HEK293 (cell line): Measurements from ENCODE around the gene TUBB3.

Experiments
- YY1 ChIP-seq: fragments of 450-650 bp; formaldehyde crosslinking; IDR thresholded peaks from 2 replicates; pipeline ENCODE4 v1.5.1; 2018; ENCODE audit warnings: missing biosample characterization, missing genetic modification characterization
- YY2 ChIP-seq: fragments of 450-650 bp; formaldehyde crosslinking; IDR thresholded peaks from 2 replicates; pipeline ENCODE4 v1.5.1; 2016; ENCODE audit warnings: missing biosample characterization, missing genetic modification characterization
- ZNF10 ChIP-seq: fragments of 450-650 bp; formaldehyde crosslinking; IDR thresholded peaks from 2 replicates; pipeline ENCODE4 v1.5.1; 2017; ENCODE audit warnings: missing biosample characterization, missing genetic modification characterization
- ZNF114 ChIP-seq: fragments of 450-650 bp; formaldehyde crosslinking; IDR thresholded peaks from 2 replicates; pipeline ENCODE4 v1.5.0; 2017; ENCODE audit warnings: missing biosample characterization, missing genetic modification characterization
- ZNF184 ChIP-seq: fragments of 450-650 bp; IDR thresholded peaks from 2 replicates; pipeline ENCODE4 v1.5.1; 2018; ENCODE audit warnings: missing biosample characterization, mild to moderate bottlenecking, missing genetic modification characterization
- ZNF335 ChIP-seq: fragments of 450-650 bp; formaldehyde crosslinking; conservative IDR thresholded peaks from 2 replicates; pipeline ENCODE4 v1.5.1; 2016; ENCODE audit warnings: missing biosample characterization, missing genetic modification characterization
- ZNF510 ChIP-seq: fragments of 450-650 bp; formaldehyde crosslinking; IDR thresholded peaks from 2 replicates; pipeline ENCODE4 v1.5.1; 2018; ENCODE audit warnings: mild to moderate bottlenecking, missing genetic modification characterization, missing biosample characterization; ENCODE audit not compliant: insufficient replicate concordance
- ZNF629 ChIP-seq: fragments of 450-650 bp; formaldehyde crosslinking; IDR thresholded peaks from 2 replicates; pipeline ENCODE4 v1.5.1; 2017; ENCODE audit warnings: missing biosample characterization, missing genetic modification characterization
- TF ChIP-seq, protein P1 (sequence below): fragments of 450-650 bp; formaldehyde crosslinking; IDR thresholded peaks from 2 replicates; pipeline ENCODE4 v1.5.1; 2016; ENCODE audit warnings: missing biosample characterization, missing genetic modification characterization
- TF ChIP-seq, protein P2 (sequence below): fragments of 450-650 bp; formaldehyde crosslinking; optimal IDR thresholded peaks from 2 replicates; pipeline ENCODE3; 2016; ENCODE audit warnings: missing biosample characterization, mild to moderate bottlenecking, missing genetic modification characterization
- TF ChIP-seq, protein P3 (sequence below): fragments of 450-650 bp; formaldehyde crosslinking; IDR thresholded peaks from 2 replicates; pipeline ENCODE4 v1.5.1; 2016; ENCODE audit warnings: missing biosample characterization, missing genetic modification characterization
- TF ChIP-seq, protein P4 (sequence below): fragments of 450-650 bp; formaldehyde crosslinking; IDR thresholded peaks from 2 replicates; pipeline ENCODE4 v1.5.1; 2016; ENCODE audit warnings: missing biosample characterization, missing genetic modification characterization
- TF ChIP-seq, protein P5 (sequence below): fragments of 450-650 bp; formaldehyde crosslinking; IDR thresholded peaks from 2 replicates; pipeline ENCODE4 v1.5.1; 2016; ENCODE audit warnings: missing biosample characterization, missing genetic modification characterization, borderline replicate concordance

DNA sequence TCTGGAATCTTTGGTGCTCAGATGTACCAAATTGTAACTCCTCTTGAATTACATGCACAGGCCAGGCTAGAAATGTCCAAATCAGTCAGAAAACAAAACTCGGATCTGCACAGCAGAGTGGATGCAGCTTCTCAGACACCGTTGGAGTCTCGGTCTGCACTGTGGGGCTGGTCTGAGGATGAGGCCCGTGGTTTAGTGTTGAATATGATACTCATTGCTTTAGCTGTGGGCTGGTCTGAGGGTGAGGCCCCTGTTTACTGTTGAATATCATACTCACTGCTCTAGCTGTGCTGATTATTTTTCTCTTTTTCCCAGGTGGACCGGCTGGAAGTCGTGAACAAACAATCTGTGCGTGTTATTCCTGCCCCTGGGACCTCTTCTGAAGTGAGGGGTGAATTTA, 61.1 kb downstream of the TUBB3 start:
- TF ChIP-seq, protein P1, sequence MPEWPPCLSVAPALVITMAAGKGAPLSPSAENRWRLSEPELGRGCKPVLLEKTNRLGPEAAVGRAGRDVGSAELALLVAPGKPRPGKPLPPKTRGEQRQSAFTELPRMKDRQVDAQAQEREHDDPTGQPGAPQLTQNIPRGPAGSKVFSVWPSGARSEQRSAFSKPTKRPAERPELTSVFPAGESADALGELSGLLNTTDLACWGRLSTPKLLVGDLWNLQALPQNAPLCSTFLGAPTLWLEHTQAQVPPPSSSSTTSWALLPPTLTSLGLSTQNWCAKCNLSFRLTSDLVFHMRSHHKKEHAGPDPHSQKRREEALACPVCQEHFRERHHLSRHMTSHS (tag by site-specific recombination), result no peak
- no peak for TF ChIP-seq ZNF629 (tag by site-specific recombination)
- no peak for TF ChIP-seq ZNF510 (tag by site-specific recombination)
- TF ChIP-seq, protein P2, sequence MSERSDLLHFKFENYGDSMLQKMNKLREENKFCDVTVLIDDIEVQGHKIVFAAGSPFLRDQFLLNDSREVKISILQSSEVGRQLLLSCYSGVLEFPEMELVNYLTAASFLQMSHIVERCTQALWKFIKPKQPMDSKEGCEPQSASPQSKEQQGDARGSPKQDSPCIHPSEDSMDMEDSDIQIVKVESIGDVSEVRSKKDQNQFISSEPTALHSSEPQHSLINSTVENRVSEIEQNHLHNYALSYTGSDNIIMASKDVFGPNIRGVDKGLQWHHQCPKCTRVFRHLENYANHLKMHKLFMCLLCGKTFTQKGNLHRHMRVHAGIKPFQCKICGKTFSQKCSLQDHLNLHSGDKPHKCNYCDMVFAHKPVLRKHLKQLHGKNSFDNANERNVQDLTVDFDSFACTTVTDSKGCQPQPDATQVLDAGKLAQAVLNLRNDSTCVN (tag by site-specific recombination), result no peak
- TF ChIP-seq, protein P3, sequence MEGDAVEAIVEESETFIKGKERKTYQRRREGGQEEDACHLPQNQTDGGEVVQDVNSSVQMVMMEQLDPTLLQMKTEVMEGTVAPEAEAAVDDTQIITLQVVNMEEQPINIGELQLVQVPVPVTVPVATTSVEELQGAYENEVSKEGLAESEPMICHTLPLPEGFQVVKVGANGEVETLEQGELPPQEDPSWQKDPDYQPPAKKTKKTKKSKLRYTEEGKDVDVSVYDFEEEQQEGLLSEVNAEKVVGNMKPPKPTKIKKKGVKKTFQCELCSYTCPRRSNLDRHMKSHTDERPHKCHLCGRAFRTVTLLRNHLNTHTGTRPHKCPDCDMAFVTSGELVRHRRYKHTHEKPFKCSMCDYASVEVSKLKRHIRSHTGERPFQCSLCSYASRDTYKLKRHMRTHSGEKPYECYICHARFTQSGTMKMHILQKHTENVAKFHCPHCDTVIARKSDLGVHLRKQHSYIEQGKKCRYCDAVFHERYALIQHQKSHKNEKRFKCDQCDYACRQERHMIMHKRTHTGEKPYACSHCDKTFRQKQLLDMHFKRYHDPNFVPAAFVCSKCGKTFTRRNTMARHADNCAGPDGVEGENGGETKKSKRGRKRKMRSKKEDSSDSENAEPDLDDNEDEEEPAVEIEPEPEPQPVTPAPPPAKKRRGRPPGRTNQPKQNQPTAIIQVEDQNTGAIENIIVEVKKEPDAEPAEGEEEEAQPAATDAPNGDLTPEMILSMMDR (tag by site-specific recombination), result no peak
- no peak for TF ChIP-seq YY1 (tag by site-specific recombination)
- TF ChIP-seq, protein P4, sequence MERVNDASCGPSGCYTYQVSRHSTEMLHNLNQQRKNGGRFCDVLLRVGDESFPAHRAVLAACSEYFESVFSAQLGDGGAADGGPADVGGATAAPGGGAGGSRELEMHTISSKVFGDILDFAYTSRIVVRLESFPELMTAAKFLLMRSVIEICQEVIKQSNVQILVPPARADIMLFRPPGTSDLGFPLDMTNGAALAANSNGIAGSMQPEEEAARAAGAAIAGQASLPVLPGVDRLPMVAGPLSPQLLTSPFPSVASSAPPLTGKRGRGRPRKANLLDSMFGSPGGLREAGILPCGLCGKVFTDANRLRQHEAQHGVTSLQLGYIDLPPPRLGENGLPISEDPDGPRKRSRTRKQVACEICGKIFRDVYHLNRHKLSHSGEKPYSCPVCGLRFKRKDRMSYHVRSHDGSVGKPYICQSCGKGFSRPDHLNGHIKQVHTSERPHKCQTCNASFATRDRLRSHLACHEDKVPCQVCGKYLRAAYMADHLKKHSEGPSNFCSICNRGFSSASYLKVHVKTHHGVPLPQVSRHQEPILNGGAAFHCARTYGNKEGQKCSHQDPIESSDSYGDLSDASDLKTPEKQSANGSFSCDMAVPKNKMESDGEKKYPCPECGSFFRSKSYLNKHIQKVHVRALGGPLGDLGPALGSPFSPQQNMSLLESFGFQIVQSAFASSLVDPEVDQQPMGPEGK (tag by site-specific recombination), result no peak
- TF ChIP-seq YY2 (tag by site-specific recombination), result no peak
- TF ChIP-seq, protein P5, sequence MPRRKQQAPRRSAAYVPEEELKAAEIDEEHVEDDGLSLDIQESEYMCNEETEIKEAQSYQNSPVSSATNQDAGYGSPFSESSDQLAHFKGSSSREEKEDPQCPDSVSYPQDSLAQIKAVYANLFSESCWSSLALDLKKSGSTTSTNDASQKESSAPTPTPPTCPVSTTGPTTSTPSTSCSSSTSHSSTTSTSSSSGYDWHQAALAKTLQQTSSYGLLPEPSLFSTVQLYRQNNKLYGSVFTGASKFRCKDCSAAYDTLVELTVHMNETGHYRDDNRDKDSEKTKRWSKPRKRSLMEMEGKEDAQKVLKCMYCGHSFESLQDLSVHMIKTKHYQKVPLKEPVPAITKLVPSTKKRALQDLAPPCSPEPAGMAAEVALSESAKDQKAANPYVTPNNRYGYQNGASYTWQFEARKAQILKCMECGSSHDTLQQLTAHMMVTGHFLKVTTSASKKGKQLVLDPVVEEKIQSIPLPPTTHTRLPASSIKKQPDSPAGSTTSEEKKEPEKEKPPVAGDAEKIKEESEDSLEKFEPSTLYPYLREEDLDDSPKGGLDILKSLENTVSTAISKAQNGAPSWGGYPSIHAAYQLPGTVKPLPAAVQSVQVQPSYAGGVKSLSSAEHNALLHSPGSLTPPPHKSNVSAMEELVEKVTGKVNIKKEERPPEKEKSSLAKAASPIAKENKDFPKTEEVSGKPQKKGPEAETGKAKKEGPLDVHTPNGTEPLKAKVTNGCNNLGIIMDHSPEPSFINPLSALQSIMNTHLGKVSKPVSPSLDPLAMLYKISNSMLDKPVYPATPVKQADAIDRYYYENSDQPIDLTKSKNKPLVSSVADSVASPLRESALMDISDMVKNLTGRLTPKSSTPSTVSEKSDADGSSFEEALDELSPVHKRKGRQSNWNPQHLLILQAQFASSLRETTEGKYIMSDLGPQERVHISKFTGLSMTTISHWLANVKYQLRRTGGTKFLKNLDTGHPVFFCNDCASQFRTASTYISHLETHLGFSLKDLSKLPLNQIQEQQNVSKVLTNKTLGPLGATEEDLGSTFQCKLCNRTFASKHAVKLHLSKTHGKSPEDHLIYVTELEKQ (tag by site-specific recombination), result no peak
- TF ChIP-seq ZNF10, result no peak
- no peak for TF ChIP-seq ZNF335 (tag by site-specific recombination)
- no peak for TF ChIP-seq ZNF184
- no peak for TF ChIP-seq ZNF114 (tag by site-specific recombination)
